Progenitor cell of endocrine pancreas (in vitro differentiated cells): ENCODE measurements around the gene PRSS38. TPM values are rescaled to one million over a fixed set of nuclear protein-coding genes. Genes with fewer than 3 reads are reported as not detected.

ENCODE experiments used
- DNase-seq: peaks from one replicate; pipeline ENCODE4 v3.0.0; 2021; ENCODE audit warnings: low spot score; ENCODE audit not compliant: unreplicated experiment
- H3K27ac Mint-ChIP-seq: 2 replicates; pipeline ENCODE4 v1.8.0; 2021; ENCODE audit warnings: mild to moderate bottlenecking, moderate library complexity, mixed read lengths
- H3K27me3 Mint-ChIP-seq: 2 replicates; pipeline ENCODE4 v1.8.0; 2021; ENCODE audit warnings: mixed read lengths
- H3K36me3 Mint-ChIP-seq: 2 replicates; pipeline ENCODE4 v1.8.0; 2022; ENCODE audit warnings: mixed read lengths; ENCODE audit not compliant: insufficient read depth
- H3K4me1 Mint-ChIP-seq: 2 replicates; pipeline ENCODE4 v1.8.0; 2021; ENCODE audit warnings: low read depth, mixed read lengths
- H3K4me3 Mint-ChIP-seq: 2 replicates; pipeline ENCODE4 v1.8.0; 2021; ENCODE audit warnings: low read depth, mild to moderate bottlenecking, moderate library complexity, mixed read lengths
- H3K9me3 Mint-ChIP-seq: 2 replicates; pipeline ENCODE4 v1.8.0; 2021; ENCODE audit warnings: low read depth, mixed read lengths
- CTCF ChIP-seq: fragments of 200-600 bp; sonication (generic); IDR thresholded peaks from one replicate; pipeline ENCODE4 v1.5.0; 2021; ENCODE audit warnings: antibody characterized with exemption, mild to moderate bottlenecking; ENCODE audit not compliant: unreplicated experiment
- total RNA-seq: library from RNA; stranded (reverse); gene quantifications from 2 replicates; pipeline ENCODE4 v1.2.1, GENCODE V29; 2021

The PRSS38 gene
- total RNA-seq, 1 donor from 2014 or later, result not detected

- TF ChIP-seq CTCF, result no peak
- peaks cover 12% of the 10 kb centered on the region for H3K9me3 Mint-ChIP-seq
- DNase-seq, result no peak
- H3K4me1 Mint-ChIP-seq, result no peaks in the 10 kb centered on the region
- no peaks in the 10 kb centered on the region for H3K36me3 Mint-ChIP-seq
- peaks cover 33% of the 10 kb centered on the region for H3K27me3 Mint-ChIP-seq
- no peak overlapping the region for H3K27ac Mint-ChIP-seq
- no peak overlapping the region for H3K4me3 Mint-ChIP-seq
Observed at GRCh38 chr1:227823537-227823936, 8.1 kb downstream of the PRSS38 start.

GRCh38 chr1:227824204-227824603, 8.7 kb downstream of the PRSS38 start:
- no peaks in the 10 kb centered on the region for H3K36me3 Mint-ChIP-seq
- no peak overlapping the region for H3K27ac Mint-ChIP-seq
- H3K9me3 Mint-ChIP-seq, result peaks cover 12% of the 10 kb centered on the region
- TF ChIP-seq CTCF, result no peak
- peaks cover 38% of the 10 kb centered on the region for H3K27me3 Mint-ChIP-seq
- H3K4me1 Mint-ChIP-seq, result no peaks in the 10 kb centered on the region
- H3K4me3 Mint-ChIP-seq, result no peak overlapping the region
- no peak for DNase-seq

- H3K4me3 Mint-ChIP-seq, result no peak overlapping the region
- no peak for DNase-seq
- peaks cover 3% of the 10 kb centered on the region for H3K9me3 Mint-ChIP-seq
- TF ChIP-seq CTCF, result no peak
- no peaks in the 10 kb centered on the region for H3K4me1 Mint-ChIP-seq
- no peaks in the 10 kb centered on the region for H3K36me3 Mint-ChIP-seq
- peaks cover 36% of the 10 kb centered on the region for H3K27me3 Mint-ChIP-seq
- H3K27ac Mint-ChIP-seq, result no peak overlapping the region
Observed at GRCh38 chr1:227828786-227829185, 13.3 kb downstream of the PRSS38 start.

- no peaks in the 10 kb centered on the region for H3K9me3 Mint-ChIP-seq
- no peak for DNase-seq
- H3K36me3 Mint-ChIP-seq, result no peaks in the 10 kb centered on the region
- H3K4me3 Mint-ChIP-seq, result no peak overlapping the region
- peaks cover 12% of the 10 kb centered on the region for H3K27me3 Mint-ChIP-seq
- no peak overlapping the region for H3K27ac Mint-ChIP-seq
- no peaks in the 10 kb centered on the region for H3K4me1 Mint-ChIP-seq
- no peak for TF ChIP-seq CTCF
Observed at GRCh38 chr1:227838181-227838580, 22.7 kb downstream of the PRSS38 start.

- peaks cover 2% of the 10 kb centered on the region for H3K4me1 Mint-ChIP-seq
- DNase-seq, result no peak
- no peaks in the 10 kb centered on the region for H3K9me3 Mint-ChIP-seq
Observed at GRCh38 chr1:227841096-227841495, 25.6 kb downstream of the PRSS38 start.

More at GRCh38 chr1:227841096-227841495, 25.6 kb downstream of the PRSS38 start:
- Mint-ChIP-seq H3K36me3 (no peaks in the 10 kb centered on the region), H3K4me3 (no peak overlapping the region), H3K27me3 (peaks cover 9% of the 10 kb centered on the region), H3K27ac (no peak overlapping the region)
- no peak for TF ChIP-seq CTCF
